Measurements from ENCODE around the gene NOP16. TPM values are rescaled to one million over a fixed set of nuclear protein-coding genes. Genes with fewer than 3 reads are reported as not detected.
A peak's percentile ranks its signal among the peaks of the same experiment; 100 is the strongest.

NOP16 gene
- total RNA-seq, 2 experiments from 2014 or later: 42.1 to 43.1 TPM

GRCh38 chr5:176391999-176392398 lies 3.6 kb upstream of the NOP16 start:
- CTCF ChIA-PET: interaction anchor here (0.9 kb wide), 1 partner anchor 15 kb away, joined by 3 read pairs; no protein-coding TSS in a partner anchor
- intact Hi-C loops (cut with micrococcal nuclease): no loop called here
- Mint-ChIP-seq H3K4me3 (no peak overlapping the region), H3K27me3 (ENCODE audit: low read depth) (no peaks in the 10 kb centered on the region), H3K4me1 (ENCODE audit: low read depth) (peaks cover 12% of the 10 kb centered on the region), H3K36me3 (ENCODE audit: low read depth) (peaks cover 27% of the 10 kb centered on the region), H3K27ac (no peak overlapping the region), H3K9me3 (no peaks in the 10 kb centered on the region)
- no peak for DNase-seq

- CTCF ChIA-PET: interaction anchor here (0.9 kb wide), 1 partner anchor 16 kb away, joined by 3 read pairs; no protein-coding TSS in a partner anchor
- no peak for DNase-seq
- Mint-ChIP-seq H3K4me1 (ENCODE audit: low read depth) (peaks cover 17% of the 10 kb centered on the region), H3K36me3 (ENCODE audit: low read depth) (peaks cover 32% of the 10 kb centered on the region), H3K27me3 (ENCODE audit: low read depth) (no peaks in the 10 kb centered on the region), H3K27ac (no peak overlapping the region), H3K9me3 (no peaks in the 10 kb centered on the region), H3K4me3 (no peak overlapping the region)
- intact Hi-C loops (cut with micrococcal nuclease): no loop called here
Observed at GRCh38 chr5:176391479-176391878, 3.1 kb upstream of the NOP16 start.

- Mint-ChIP-seq H3K27me3 (ENCODE audit: low read depth) (no peaks in the 10 kb centered on the region), H3K4me3 (peak overlapping the region; percentile 100), H3K9me3 (no peaks in the 10 kb centered on the region), H3K4me1 (ENCODE audit: low read depth) (peaks cover 33% of the 10 kb centered on the region), H3K36me3 (ENCODE audit: low read depth) (peaks cover 50% of the 10 kb centered on the region), H3K27ac (peak overlapping the region; percentile 100)
- intact Hi-C loops (cut with micrococcal nuclease): loop anchor here (1.0 to 5.0 kb wide), 4 partner anchors 27 to 1038 kb away; partner anchors contain the start of genes CLTB, GRK6, KIAA1191 and UIMC1
- CTCF ChIA-PET: no interaction called here
- no peak for DNase-seq
Observed at GRCh38 chr5:176389135-176390123, 1.0 kb upstream of the NOP16 start.

- CTCF ChIA-PET: no interaction called here
Observed at GRCh38 chr5:176388003-176388443, 375 bp downstream of the NOP16 start.

GRCh38 chr5:176387384-176387925 lies 943 bp downstream of the NOP16 start:
- peaks cover 33% of the 10 kb centered on the region for H3K4me1 Mint-ChIP-seq (ENCODE audit: low read depth)
- peaks cover 63% of the 10 kb centered on the region for H3K36me3 Mint-ChIP-seq (ENCODE audit: low read depth)
- no peak for DNase-seq
- H3K27me3 Mint-ChIP-seq (ENCODE audit: low read depth): no peaks in the 10 kb centered on the region
- CTCF ChIA-PET: no interaction called here
- intact Hi-C loops (cut with micrococcal nuclease): loop anchor here (5.0 kb wide), 1 partner anchor 1040 kb away; the partner anchor contains the start of gene GRK6
- H3K4me3 Mint-ChIP-seq: peak overlapping the region; percentile 100
- peak overlapping the region; percentile 100 for H3K27ac Mint-ChIP-seq
- H3K9me3 Mint-ChIP-seq: no peaks in the 10 kb centered on the region

More at GRCh38 chr5:176388003-176388443, 375 bp downstream of the NOP16 start:
- Mint-ChIP-seq H3K27me3 (ENCODE audit: low read depth) (no peaks in the 10 kb centered on the region), H3K9me3 (no peaks in the 10 kb centered on the region), H3K4me1 (ENCODE audit: low read depth) (peaks cover 33% of the 10 kb centered on the region), H3K36me3 (ENCODE audit: low read depth) (peaks cover 59% of the 10 kb centered on the region), H3K4me3 (peak overlapping the region; percentile 100), H3K27ac (peak overlapping the region; percentile 100)
- intact Hi-C loops (cut with micrococcal nuclease): loop anchor here (1.0 to 5.0 kb wide), 5 partner anchors 60 to 1039 kb away; partner anchors contain the start of genes FAF2, GRK6, RNF44 and TSPAN17
- no peak for DNase-seq

GRCh38 chr5:176386491-176386890 lies 1.9 kb downstream of the NOP16 start:
- Mint-ChIP-seq H3K27ac (no peak overlapping the region), H3K9me3 (no peaks in the 10 kb centered on the region), H3K4me3 (peak overlapping the region; percentile 100), H3K36me3 (ENCODE audit: low read depth) (peaks cover 67% of the 10 kb centered on the region), H3K27me3 (ENCODE audit: low read depth) (no peaks in the 10 kb centered on the region), H3K4me1 (ENCODE audit: low read depth) (peaks cover 33% of the 10 kb centered on the region)
- intact Hi-C loops (cut with micrococcal nuclease): loop anchor here (5.0 kb wide), 1 partner anchor 1041 kb away; the partner anchor contains the start of gene GRK6
- CTCF ChIA-PET: interaction anchor here (0.7 kb wide), 1 partner anchor 103 kb away, joined by 3 read pairs; no protein-coding TSS in a partner anchor
- DNase-seq: no peak

- Mint-ChIP-seq H3K36me3 (ENCODE audit: low read depth) (peaks cover 65% of the 10 kb centered on the region), H3K4me1 (ENCODE audit: low read depth) (peaks cover 31% of the 10 kb centered on the region), H3K27me3 (ENCODE audit: low read depth) (no peaks in the 10 kb centered on the region), H3K4me3 (no peak overlapping the region), H3K9me3 (no peaks in the 10 kb centered on the region), H3K27ac (no peak overlapping the region)
- CTCF ChIA-PET: interaction anchor here (1.2 kb wide), 1 partner anchor 13 kb away, joined by 3 read pairs; no protein-coding TSS in a partner anchor
- intact Hi-C loops (cut with micrococcal nuclease): loop anchor here (5.0 kb wide), 1 partner anchor 1042 kb away; the partner anchor contains the start of gene GRK6
- no peak for DNase-seq
Observed at GRCh38 chr5:176384991-176385390, 3.4 kb downstream of the NOP16 start.

GRCh38 chr5:176384366-176384930 lies 4.0 kb downstream of the NOP16 start:
- intact Hi-C loops (cut with micrococcal nuclease): no loop called here

GRCh38 chr5:176383961-176384360 lies 4.4 kb downstream of the NOP16 start:
- Mint-ChIP-seq H3K4me1 (ENCODE audit: low read depth) (peaks cover 25% of the 10 kb centered on the region), H3K9me3 (no peaks in the 10 kb centered on the region), H3K27ac (no peak overlapping the region), H3K27me3 (ENCODE audit: low read depth) (no peaks in the 10 kb centered on the region), H3K4me3 (no peak overlapping the region), H3K36me3 (ENCODE audit: low read depth) (peaks cover 62% of the 10 kb centered on the region)
- intact Hi-C loops (cut with micrococcal nuclease): no loop called here
- CTCF ChIA-PET: no interaction called here
- DNase-seq: no peak

More at GRCh38 chr5:176384366-176384930, 4.0 kb downstream of the NOP16 start:
- Mint-ChIP-seq H3K27ac (no peak overlapping the region), H3K27me3 (ENCODE audit: low read depth) (no peaks in the 10 kb centered on the region), H3K4me3 (no peak overlapping the region), H3K9me3 (no peaks in the 10 kb centered on the region), H3K36me3 (ENCODE audit: low read depth) (peaks cover 66% of the 10 kb centered on the region), H3K4me1 (ENCODE audit: low read depth) (peaks cover 26% of the 10 kb centered on the region)
- DNase-seq: no peak
- CTCF ChIA-PET: no interaction called here

GRCh38 chr5:176383248-176383905 lies 5.0 kb downstream of the NOP16 start:
- Mint-ChIP-seq H3K4me1 (ENCODE audit: low read depth) (peaks cover 25% of the 10 kb centered on the region), H3K9me3 (no peaks in the 10 kb centered on the region), H3K27me3 (ENCODE audit: low read depth) (no peaks in the 10 kb centered on the region), H3K36me3 (ENCODE audit: low read depth) (peaks cover 62% of the 10 kb centered on the region), H3K27ac (no peak overlapping the region), H3K4me3 (no peak overlapping the region)
- intact Hi-C loops (cut with micrococcal nuclease): no loop called here
- CTCF ChIA-PET: no interaction called here
- no peak for DNase-seq

GRCh38 chr5:176382721-176383120 lies 5.7 kb downstream of the NOP16 start:
- DNase-seq: no peak
- no peak overlapping the region for H3K4me3 Mint-ChIP-seq
- H3K9me3 Mint-ChIP-seq: no peaks in the 10 kb centered on the region
- intact Hi-C loops (cut with micrococcal nuclease): no loop called here
- H3K36me3 Mint-ChIP-seq (ENCODE audit: low read depth): peaks cover 57% of the 10 kb centered on the region
- H3K4me1 Mint-ChIP-seq (ENCODE audit: low read depth): peaks cover 25% of the 10 kb centered on the region
- no peaks in the 10 kb centered on the region for H3K27me3 Mint-ChIP-seq (ENCODE audit: low read depth)
- H3K27ac Mint-ChIP-seq: no peak overlapping the region
- CTCF ChIA-PET: no interaction called here
